ENCODE data around the gene B4GALT3. TPM values are rescaled to one million over a fixed set of nuclear protein-coding genes. Genes with fewer than 3 reads are reported as not detected.

The B4GALT3 gene
- total RNA-seq, 6 donors from 2014 or later = 12.3 to 37.1 (median 27.2) TPM

GRCh38 chr1:161175771-161176453 is 1.4 kb downstream of the B4GALT3 start:
- DNase-seq (no peak), ATAC-seq (ENCODE audit: low FRiP score in 2 of 2) (no peak)
- H3K9me3 ChIP-seq = no peaks in the 10 kb centered on the region
- TF ChIP-seq POLR2A (IDR thresholded peaks at IDR 0.05) (no peak), POLR2AphosphoS5 (IDR thresholded peaks at IDR 0.05) (no peak), CTCF (IDR thresholded peaks at IDR 0.05) (no peak), EP300 (IDR thresholded peaks at IDR 0.05) (no peak)
- peak overlapping the region; percentile 83 to 94 (median 93) for H3K27ac ChIP-seq
- H3K27me3 ChIP-seq = no peaks in the 10 kb centered on the region
- H3K4me1 ChIP-seq = peaks cover 19 to 29% (median 24%) of the 10 kb centered on the region in 4 donors
- peaks cover 22 to 50% (median 38%) of the 10 kb centered on the region in 4 donors for H3K36me3 ChIP-seq
- WGBS, 2 donors = 88 to 91% methylated on average over 10 of the region's 10 CpGs
- peak overlapping the region in 2 of 4 donors; percentile 64 to 77 for H3K4me3 ChIP-seq

GRCh38 chr1:161174911-161175310 is 2.4 kb downstream of the B4GALT3 start:
- Histone ChIP-seq H3K4me1 (peaks cover 19 to 29% (median 24%) of the 10 kb centered on the region in 4 donors), H3K9me3 (no peaks in the 10 kb centered on the region), H3K36me3 (peaks cover 22 to 60% (median 45%) of the 10 kb centered on the region in 4 donors), H3K27me3 (no peaks in the 10 kb centered on the region), H3K4me3 (no peak overlapping the region), H3K27ac (no peak overlapping the region)
- ATAC-seq (ENCODE audit: low FRiP score in 2 of 2) (no peak), DNase-seq (no peak)
- WGBS, 2 donors = 94 to 99% methylated on average over 10 to 11 of the region's 11 CpGs
- no peak for TF ChIP-seq POLR2A (IDR thresholded peaks at IDR 0.05)
- no peak for TF ChIP-seq POLR2AphosphoS5 (IDR thresholded peaks at IDR 0.05)
- no peak for TF ChIP-seq CTCF (IDR thresholded peaks at IDR 0.05)

GRCh38 chr1:161173711-161174110 is 3.6 kb downstream of the B4GALT3 start:
- no peak for ATAC-seq (ENCODE audit: low FRiP score in 2 of 2)
- H3K27ac ChIP-seq = peak overlapping the region; percentile 4 to 62 (median 46)
- peaks cover 19 to 29% (median 24%) of the 10 kb centered on the region in 4 donors for H3K4me1 ChIP-seq
- no peak overlapping the region for H3K4me3 ChIP-seq
- no peaks in the 10 kb centered on the region for H3K9me3 ChIP-seq
- TF ChIP-seq CTCF (IDR thresholded peaks at IDR 0.05) = no peak
- TF ChIP-seq POLR2A (IDR thresholded peaks at IDR 0.05) = no peak
- TF ChIP-seq EP300 (IDR thresholded peaks at IDR 0.05) = no peak
- TF ChIP-seq POLR2AphosphoS5 (IDR thresholded peaks at IDR 0.05) = no peak
- DNase-seq = no peak
- 94 to 97% methylated on average over 11 of the region's 11 CpGs for WGBS, 2 donors
- H3K27me3 ChIP-seq = no peaks in the 10 kb centered on the region
- peaks cover 22 to 71% (median 53%) of the 10 kb centered on the region in 4 donors for H3K36me3 ChIP-seq

GRCh38 chr1:161172776-161173376 is 4.4 kb downstream of the B4GALT3 start:
- peak overlapping the region in 3 of 4 donors; percentile 41 to 62 (median 52) for H3K27ac ChIP-seq
- H3K36me3 ChIP-seq = peaks cover 22 to 72% (median 53%) of the 10 kb centered on the region in 4 donors
- DNase-seq (no peak), ATAC-seq (ENCODE audit: low FRiP score in 2 of 2) (no peak)
- no peak overlapping the region for H3K4me3 ChIP-seq
- whole genome bisulfite sequencing, 2 donors = 63 to 65% methylated on average over 4 of the region's 4 CpGs
- no peaks in the 10 kb centered on the region for H3K9me3 ChIP-seq
- peaks cover 17 to 26% (median 22%) of the 10 kb centered on the region in 4 donors for H3K4me1 ChIP-seq
- no peaks in the 10 kb centered on the region for H3K27me3 ChIP-seq
- TF ChIP-seq POLR2AphosphoS5 (IDR thresholded peaks at IDR 0.05) = no peak
- no peak for TF ChIP-seq POLR2A (IDR thresholded peaks at IDR 0.05)
- no peak for TF ChIP-seq CTCF (IDR thresholded peaks at IDR 0.05)
- TF ChIP-seq EP300 (IDR thresholded peaks at IDR 0.05) = no peak

All from upper lobe of left lung (tissue), 6 donors.